ENCODE results near the gene B9D1. TPM values are rescaled to one million over a fixed set of nuclear protein-coding genes. Genes with fewer than 3 reads are reported as not detected.

Gene B9D1
- total and polyA plus RNA-seq, 2 of the 13 experiments (the other 11 are each of a cell fraction or from before 2014, with no cell fraction given) = 27.7 to 31.1 TPM

DNA sequence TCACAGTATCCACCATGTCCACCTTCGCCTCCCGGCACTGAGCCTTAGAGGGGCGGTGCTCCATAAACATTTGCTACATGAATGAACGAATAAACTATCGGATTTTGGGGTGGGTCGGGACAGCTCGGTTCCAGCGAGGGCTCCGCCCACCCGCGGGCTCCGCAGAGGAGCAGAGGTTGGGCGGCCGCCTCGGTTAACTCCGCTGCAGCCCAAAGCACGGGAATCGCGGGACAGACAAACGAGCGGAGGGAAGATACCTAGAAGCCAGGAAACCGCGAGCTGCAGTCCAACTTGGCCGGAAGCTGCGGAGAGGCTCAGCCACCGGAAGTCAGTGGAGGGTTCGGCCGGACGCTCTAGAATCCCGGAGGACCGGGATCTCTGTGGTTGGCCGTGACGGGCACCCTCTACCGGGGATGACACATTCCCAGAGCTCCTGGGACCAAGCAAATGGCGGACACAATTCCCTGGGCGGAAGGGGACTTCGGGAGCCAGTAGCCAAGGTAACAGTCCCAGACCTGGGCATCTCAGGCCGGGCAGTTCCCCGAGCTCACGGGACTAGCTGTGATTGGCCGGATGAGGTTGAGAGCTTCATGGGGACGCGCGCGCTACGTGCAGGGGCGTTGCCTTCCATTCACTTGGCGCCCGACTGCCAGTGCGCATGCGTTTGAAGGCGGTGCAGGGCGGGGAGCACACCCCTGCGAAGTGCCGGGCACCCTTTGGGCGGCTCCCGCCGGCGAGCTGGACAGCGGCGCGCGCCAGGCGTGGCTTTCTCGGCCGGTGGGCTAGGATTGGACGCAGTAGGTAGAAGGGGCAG, 15.3 kb upstream of the B9D1 start (continued):
- TF ChIP-seq, protein P1, sequence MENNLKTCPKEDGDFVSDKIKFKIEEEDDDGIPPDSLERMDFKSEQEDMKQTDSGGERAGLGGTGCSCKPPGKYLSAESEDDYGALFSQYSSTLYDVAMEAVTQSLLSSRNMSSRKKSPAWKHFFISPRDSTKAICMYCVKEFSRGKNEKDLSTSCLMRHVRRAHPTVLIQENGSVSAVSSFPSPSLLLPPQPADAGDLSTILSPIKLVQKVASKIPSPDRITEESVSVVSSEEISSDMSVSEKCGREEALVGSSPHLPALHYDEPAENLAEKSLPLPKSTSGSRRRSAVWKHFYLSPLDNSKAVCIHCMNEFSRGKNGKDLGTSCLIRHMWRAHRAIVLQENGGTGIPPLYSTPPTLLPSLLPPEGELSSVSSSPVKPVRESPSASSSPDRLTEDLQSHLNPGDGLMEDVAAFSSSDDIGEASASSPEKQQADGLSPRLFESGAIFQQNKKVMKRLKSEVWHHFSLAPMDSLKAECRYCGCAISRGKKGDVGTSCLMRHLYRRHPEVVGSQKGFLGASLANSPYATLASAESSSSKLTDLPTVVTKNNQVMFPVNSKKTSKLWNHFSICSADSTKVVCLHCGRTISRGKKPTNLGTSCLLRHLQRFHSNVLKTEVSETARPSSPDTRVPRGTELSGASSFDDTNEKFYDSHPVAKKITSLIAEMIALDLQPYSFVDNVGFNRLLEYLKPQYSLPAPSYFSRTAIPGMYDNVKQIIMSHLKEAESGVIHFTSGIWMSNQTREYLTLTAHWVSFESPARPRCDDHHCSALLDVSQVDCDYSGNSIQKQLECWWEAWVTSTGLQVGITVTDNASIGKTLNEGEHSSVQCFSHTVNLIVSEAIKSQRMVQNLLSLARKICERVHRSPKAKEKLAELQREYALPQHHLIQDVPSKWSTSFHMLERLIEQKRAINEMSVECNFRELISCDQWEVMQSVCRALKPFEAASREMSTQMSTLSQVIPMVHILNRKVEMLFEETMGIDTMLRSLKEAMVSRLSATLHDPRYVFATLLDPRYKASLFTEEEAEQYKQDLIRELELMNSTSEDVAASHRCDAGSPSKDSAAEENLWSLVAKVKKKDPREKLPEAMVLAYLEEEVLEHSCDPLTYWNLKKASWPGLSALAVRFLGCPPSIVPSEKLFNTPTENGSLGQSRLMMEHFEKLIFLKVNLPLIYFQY (CRISPR knock-in tag; IDR thresholded peaks at IDR 0.05; ENCODE audit: borderline replicate concordance) = no peak
- TF ChIP-seq ZNF879 (CRISPR knock-in tag; IDR thresholded peaks at IDR 0.05) (no peak), ATF7 (IDR thresholded peaks at IDR 0.05) (no peak), ATF7 (CRISPR knock-in tag; IDR thresholded peaks at IDR 0.05) (no peak), POLR2A (IDR thresholded peaks at IDR 0.05; ENCODE audit: insufficient read depth in 1 of 2, low read depth in 2 of 2, low read length in 2 of 2) (peak; percentile 84 to 86), ERF (CRISPR knock-in tag; IDR thresholded peaks at IDR 0.05) (peak; percentile 71), SRSF1 (optimal IDR thresholded peaks at IDR 0.05; ENCODE audit: low read depth, low read length) (peak; percentile 71), ZNF547 (CRISPR knock-in tag; IDR thresholded peaks at IDR 0.05) (peak; percentile 78; the same call in 1 of the 2 replicates), ZNF839 (CRISPR knock-in tag; IDR thresholded peaks at IDR 0.05; ENCODE audit: borderline replicate concordance) (no peak), ZNF12 (CRISPR knock-in tag; IDR thresholded peaks at IDR 0.05) (no peak), PHF20 (CRISPR knock-in tag; IDR thresholded peaks at IDR 0.05) (peak; percentile 91), RELA (CRISPR knock-in tag; IDR thresholded peaks at IDR 0.05) (0 out of 2 replicates have a peak, but pooled peaks have one; percentile 44), ZNF75D (CRISPR knock-in tag; IDR thresholded peaks at IDR 0.05; ENCODE audit: borderline replicate concordance) (no peak), ZNF567 (CRISPR knock-in tag; IDR thresholded peaks at IDR 0.05; ENCODE audit: borderline replicate concordance) (peak; percentile 70; the same call in 1 of the 2 replicates), SETDB1 (CRISPR knock-in tag; IDR thresholded peaks at IDR 0.05; ENCODE audit: borderline replicate concordance) (no peak), RCOR2 (CRISPR knock-in tag; IDR thresholded peaks at IDR 0.05) (no peak), MTF1 (CRISPR knock-in tag; IDR thresholded peaks at IDR 0.05) (no peak), ZNF441 (CRISPR knock-in tag; IDR thresholded peaks at IDR 0.05; ENCODE audit: borderline replicate concordance) (peak; percentile 61; the same call in 1 of the 2 replicates), ZNF749 (CRISPR knock-in tag; IDR thresholded peaks at IDR 0.05; ENCODE audit: borderline replicate concordance) (no peak), ZNF781 (CRISPR knock-in tag; IDR thresholded peaks at IDR 0.05; ENCODE audit: borderline replicate concordance, not compliant biosample characterization) (no peak), FLYWCH1 (CRISPR knock-in tag; IDR thresholded peaks at IDR 0.05) (no peak), FOXP1 (IDR thresholded peaks at IDR 0.05) (no peak), FOXP1 (CRISPR knock-in tag; IDR thresholded peaks at IDR 0.05) (peak; percentile 11; the same call in 1 of the 2 replicates)
- TF ChIP-seq, protein P2, sequence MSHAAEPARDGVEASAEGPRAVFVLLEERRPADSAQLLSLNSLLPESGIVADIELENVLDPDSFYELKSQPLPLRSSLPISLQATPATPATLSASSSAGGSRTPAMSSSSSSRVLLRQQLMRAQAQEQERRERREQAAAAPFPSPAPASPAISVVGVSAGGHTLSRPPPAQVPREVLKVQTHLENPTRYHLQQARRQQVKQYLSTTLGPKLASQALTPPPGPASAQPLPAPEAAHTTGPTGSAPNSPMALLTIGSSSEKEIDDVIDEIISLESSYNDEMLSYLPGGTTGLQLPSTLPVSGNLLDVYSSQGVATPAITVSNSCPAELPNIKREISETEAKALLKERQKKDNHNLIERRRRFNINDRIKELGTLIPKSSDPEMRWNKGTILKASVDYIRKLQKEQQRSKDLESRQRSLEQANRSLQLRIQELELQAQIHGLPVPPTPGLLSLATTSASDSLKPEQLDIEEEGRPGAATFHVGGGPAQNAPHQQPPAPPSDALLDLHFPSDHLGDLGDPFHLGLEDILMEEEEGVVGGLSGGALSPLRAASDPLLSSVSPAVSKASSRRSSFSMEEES (CRISPR knock-in tag; IDR thresholded peaks at IDR 0.05) = peak; percentile 63; the same call in 1 of the 2 replicates
- TF ChIP-seq, protein P3, sequence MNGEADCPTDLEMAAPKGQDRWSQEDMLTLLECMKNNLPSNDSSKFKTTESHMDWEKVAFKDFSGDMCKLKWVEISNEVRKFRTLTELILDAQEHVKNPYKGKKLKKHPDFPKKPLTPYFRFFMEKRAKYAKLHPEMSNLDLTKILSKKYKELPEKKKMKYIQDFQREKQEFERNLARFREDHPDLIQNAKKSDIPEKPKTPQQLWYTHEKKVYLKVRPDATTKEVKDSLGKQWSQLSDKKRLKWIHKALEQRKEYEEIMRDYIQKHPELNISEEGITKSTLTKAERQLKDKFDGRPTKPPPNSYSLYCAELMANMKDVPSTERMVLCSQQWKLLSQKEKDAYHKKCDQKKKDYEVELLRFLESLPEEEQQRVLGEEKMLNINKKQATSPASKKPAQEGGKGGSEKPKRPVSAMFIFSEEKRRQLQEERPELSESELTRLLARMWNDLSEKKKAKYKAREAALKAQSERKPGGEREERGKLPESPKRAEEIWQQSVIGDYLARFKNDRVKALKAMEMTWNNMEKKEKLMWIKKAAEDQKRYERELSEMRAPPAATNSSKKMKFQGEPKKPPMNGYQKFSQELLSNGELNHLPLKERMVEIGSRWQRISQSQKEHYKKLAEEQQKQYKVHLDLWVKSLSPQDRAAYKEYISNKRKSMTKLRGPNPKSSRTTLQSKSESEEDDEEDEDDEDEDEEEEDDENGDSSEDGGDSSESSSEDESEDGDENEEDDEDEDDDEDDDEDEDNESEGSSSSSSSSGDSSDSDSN (CRISPR knock-in tag; IDR thresholded peaks at IDR 0.05) = peak; percentile 29
